ENCODE data around the gene SOD1. TPM values are rescaled to one million over a fixed set of nuclear protein-coding genes. Genes with fewer than 3 reads are reported as not detected.

The SOD1 gene
- total RNA-seq, 2 experiments from 2014 or later: 280 to 286 TPM

GRCh38 chr21:31696424-31696823, 36.9 kb downstream of the SOD1 start:
- POLR2A ChIA-PET: no interaction called here
- H3K27me3 Mint-ChIP-seq: no peaks in the 10 kb centered on the region
- intact Hi-C loops (cut with micrococcal nuclease): no loop called here

GRCh38 chr21:31698461-31698860, 39.0 kb downstream of the SOD1 start:
- no peaks in the 10 kb centered on the region for H3K9me3 Mint-ChIP-seq
- H3K27me3 Mint-ChIP-seq: no peaks in the 10 kb centered on the region

More at GRCh38 chr21:31696424-31696823, 36.9 kb downstream of the SOD1 start:
- DNase-seq: no peak
- peaks cover 7% of the 10 kb centered on the region for H3K4me1 Mint-ChIP-seq (ENCODE audit: low read depth)
- peak overlapping the region; percentile 28 for H3K27ac Mint-ChIP-seq
- H3K4me3 Mint-ChIP-seq: no peak overlapping the region
- H3K9me3 Mint-ChIP-seq: no peaks in the 10 kb centered on the region
- H3K36me3 Mint-ChIP-seq: peaks cover 42% of the 10 kb centered on the region
- CTCF ChIA-PET: no interaction called here

GRCh38 chr21:31700040-31700439, 40.5 kb downstream of the SOD1 start:
- intact Hi-C loops (cut with micrococcal nuclease): no loop called here
- no peaks in the 10 kb centered on the region for H3K9me3 Mint-ChIP-seq
- peaks cover 34% of the 10 kb centered on the region for H3K36me3 Mint-ChIP-seq
- peaks cover 9% of the 10 kb centered on the region for H3K4me1 Mint-ChIP-seq (ENCODE audit: low read depth)
- no peak for DNase-seq
- no peak overlapping the region for H3K27ac Mint-ChIP-seq
- POLR2A ChIA-PET: no interaction called here
- no peaks in the 10 kb centered on the region for H3K27me3 Mint-ChIP-seq
- H3K4me3 Mint-ChIP-seq: no peak overlapping the region
- CTCF ChIA-PET: no interaction called here

More at GRCh38 chr21:31698461-31698860, 39.0 kb downstream of the SOD1 start:
- Mint-ChIP-seq H3K4me1 (ENCODE audit: low read depth) (peaks cover 9% of the 10 kb centered on the region), H3K27ac (no peak overlapping the region), H3K4me3 (no peak overlapping the region), H3K36me3 (peaks cover 44% of the 10 kb centered on the region)
- no peak for DNase-seq
- intact Hi-C loops (cut with micrococcal nuclease): no loop called here
- ChIA-PET CTCF (no interaction called here), POLR2A (no interaction called here)

GRCh38 chr21:31706562-31706961, 47.1 kb downstream of the SOD1 start:
- Mint-ChIP-seq H3K4me3 (no peak overlapping the region), H3K27me3 (no peaks in the 10 kb centered on the region), H3K9me3 (no peaks in the 10 kb centered on the region), H3K4me1 (ENCODE audit: low read depth) (peaks cover 47% of the 10 kb centered on the region), H3K27ac (no peak overlapping the region), H3K36me3 (peaks cover 13% of the 10 kb centered on the region)
- no peak for DNase-seq
- intact Hi-C loops (cut with micrococcal nuclease): no loop called here
- CTCF ChIA-PET: no interaction called here
- POLR2A ChIA-PET: interaction anchor here (1.0 kb wide), 1 partner anchor 8 kb away, joined by 3 read pairs; no protein-coding TSS in a partner anchor

DNA sequence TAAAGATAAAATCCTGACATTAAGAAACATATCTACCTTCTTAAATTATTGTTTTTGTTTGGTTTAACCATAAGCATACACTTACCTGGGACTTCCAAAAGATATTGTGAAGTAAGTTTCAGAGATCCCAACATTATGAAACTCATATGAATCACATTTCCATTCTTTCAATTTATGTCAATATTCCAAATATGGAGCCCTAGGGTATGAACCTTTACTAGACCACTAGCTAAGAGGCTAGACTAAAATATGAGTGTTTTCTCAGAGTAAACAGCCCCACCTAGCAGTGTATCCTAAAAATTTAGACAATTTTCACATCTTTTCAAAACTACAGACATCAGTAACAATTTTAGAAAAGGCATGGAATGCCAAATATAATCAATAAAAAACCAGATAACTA, 48.0 kb downstream of the SOD1 start:
- Mint-ChIP-seq H3K9me3 (no peaks in the 10 kb centered on the region), H3K4me3 (no peak overlapping the region), H3K4me1 (ENCODE audit: low read depth) (peaks cover 50% of the 10 kb centered on the region), H3K36me3 (peaks cover 8% of the 10 kb centered on the region), H3K27ac (no peak overlapping the region), H3K27me3 (no peaks in the 10 kb centered on the region)
- POLR2A ChIA-PET: no interaction called here
- CTCF ChIA-PET: no interaction called here
- intact Hi-C loops (cut with micrococcal nuclease): no loop called here
- no peak for DNase-seq

GRCh38 chr21:31708541-31708940, 49.0 kb downstream of the SOD1 start:
- Mint-ChIP-seq H3K4me1 (ENCODE audit: low read depth) (peaks cover 60% of the 10 kb centered on the region), H3K9me3 (no peaks in the 10 kb centered on the region), H3K27me3 (no peaks in the 10 kb centered on the region), H3K36me3 (peaks cover 1% of the 10 kb centered on the region), H3K27ac (no peak overlapping the region), H3K4me3 (no peak overlapping the region)
- intact Hi-C loops (cut with micrococcal nuclease): no loop called here
- no peak for DNase-seq
- ChIA-PET CTCF (no interaction called here), POLR2A (no interaction called here)

DNA sequence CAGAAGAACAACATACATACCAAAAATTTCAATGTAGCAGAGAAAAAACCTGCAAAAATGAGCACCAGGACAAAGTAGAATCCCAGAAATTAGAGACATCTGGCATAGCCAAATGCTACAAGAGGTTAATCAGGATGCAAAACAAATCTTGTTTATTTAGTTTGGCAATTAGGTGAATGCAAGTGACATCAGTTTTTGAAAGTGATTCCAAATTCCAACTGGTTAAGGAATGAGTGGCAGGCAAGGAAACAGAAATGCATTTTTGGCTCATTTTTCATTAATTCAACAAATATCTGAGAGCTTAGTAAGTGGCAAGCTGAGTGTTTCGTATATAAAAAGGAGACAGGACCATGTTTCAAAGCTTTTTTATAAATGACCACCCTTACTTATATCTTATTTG, 51.1 kb downstream of the SOD1 start:
- Mint-ChIP-seq H3K4me1 (ENCODE audit: low read depth) (peaks cover 79% of the 10 kb centered on the region), H3K36me3 (peaks cover 1% of the 10 kb centered on the region), H3K4me3 (no peak overlapping the region), H3K9me3 (no peaks in the 10 kb centered on the region), H3K27me3 (no peaks in the 10 kb centered on the region), H3K27ac (no peak overlapping the region)
- intact Hi-C loops (cut with micrococcal nuclease): loop anchor here (5.0 kb wide), 2 partner anchors 358 to 528 kb away; no protein-coding TSS in a partner anchor
- CTCF ChIA-PET: interaction anchor here (1.3 kb wide), 1 partner anchor 75 kb away, joined by 4 read pairs; no protein-coding TSS in a partner anchor
- no peak for DNase-seq
- POLR2A ChIA-PET: no interaction called here

DNA sequence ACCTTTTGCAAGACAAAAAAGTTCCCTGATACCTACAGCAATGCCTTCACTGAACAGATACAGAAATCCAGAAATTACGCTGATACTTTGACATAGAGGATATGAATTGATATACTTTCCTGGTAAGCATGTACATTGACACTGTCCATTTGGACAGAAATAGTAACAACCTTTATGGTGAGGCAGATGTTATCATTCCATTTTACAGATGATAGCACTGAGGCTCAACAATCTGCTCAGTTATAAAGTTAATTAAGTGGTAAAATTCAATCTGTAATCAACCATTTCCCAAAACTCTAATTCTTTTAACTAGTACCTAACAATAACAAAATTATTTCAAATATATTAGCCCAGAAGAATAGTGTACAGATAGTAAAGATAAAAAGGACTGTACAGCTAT, 51.8 kb downstream of the SOD1 start:
- H3K4me3 Mint-ChIP-seq: no peak overlapping the region
- intact Hi-C loops (cut with micrococcal nuclease): loop anchor here (5.0 kb wide), 2 partner anchors 359 to 529 kb away; no protein-coding TSS in a partner anchor

DNA sequence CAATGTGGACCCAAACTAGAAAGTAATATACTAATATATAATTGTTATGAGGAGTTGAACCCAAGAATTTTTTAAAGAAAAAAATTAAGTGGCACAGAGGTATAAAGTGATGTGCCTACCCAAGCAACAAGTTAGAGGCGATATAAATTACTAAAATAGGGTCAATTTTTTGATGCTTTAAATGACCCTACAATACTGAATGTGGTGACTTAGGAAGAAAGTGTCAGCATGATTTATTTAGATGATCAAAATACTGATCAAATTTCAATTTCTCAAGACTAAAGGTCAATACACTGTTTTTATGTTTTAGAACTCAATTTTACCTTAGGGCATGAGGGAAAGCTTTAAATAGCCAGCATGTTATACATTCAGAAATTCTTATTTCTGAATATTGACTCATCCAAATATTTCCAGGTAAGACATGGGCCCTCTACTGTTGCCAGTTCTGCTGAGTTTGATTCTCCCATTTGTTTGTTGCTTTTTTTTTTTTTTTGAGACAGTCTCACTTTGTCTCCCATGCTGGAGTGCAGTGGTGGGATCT, 52.3 kb downstream of the SOD1 start:
- H3K36me3 Mint-ChIP-seq: no peaks in the 10 kb centered on the region
- ChIA-PET POLR2A (no interaction called here), CTCF (interaction anchor here (0.6 kb wide), 1 partner anchor 513 kb away, joined by 3 read pairs; no protein-coding TSS in a partner anchor)
- intact Hi-C loops (cut with micrococcal nuclease): loop anchor here (5.0 kb wide), 2 partner anchors 360 to 530 kb away; no protein-coding TSS in a partner anchor
- H3K27ac Mint-ChIP-seq: no peak overlapping the region
- H3K4me1 Mint-ChIP-seq (ENCODE audit: low read depth): peaks cover 85% of the 10 kb centered on the region
- DNase-seq: no peak
- H3K27me3 Mint-ChIP-seq: no peaks in the 10 kb centered on the region
- no peaks in the 10 kb centered on the region for H3K9me3 Mint-ChIP-seq
- H3K4me3 Mint-ChIP-seq: no peak overlapping the region

More for the DNA sequence above, 51.8 kb downstream of the SOD1 start:
- no peaks in the 10 kb centered on the region for H3K9me3 Mint-ChIP-seq
- no peak for DNase-seq
- POLR2A ChIA-PET: no interaction called here
- H3K4me1 Mint-ChIP-seq (ENCODE audit: low read depth): peaks cover 84% of the 10 kb centered on the region
- no peaks in the 10 kb centered on the region for H3K36me3 Mint-ChIP-seq
- H3K27ac Mint-ChIP-seq: no peak overlapping the region
- CTCF ChIA-PET: interaction anchor here (0.6 to 1.3 kb wide), 2 partner anchors 75 to 512 kb away, joined by 3 to 4 read pairs; no protein-coding TSS in a partner anchor
- no peaks in the 10 kb centered on the region for H3K27me3 Mint-ChIP-seq

GRCh38 chr21:31713115-31713514, 53.6 kb downstream of the SOD1 start:
- Mint-ChIP-seq H3K27ac (no peak overlapping the region), H3K36me3 (peaks cover under 1% of the 10 kb centered on the region), H3K9me3 (no peaks in the 10 kb centered on the region), H3K27me3 (no peaks in the 10 kb centered on the region), H3K4me1 (ENCODE audit: low read depth) (peaks cover 83% of the 10 kb centered on the region), H3K4me3 (no peak overlapping the region)
- ChIA-PET CTCF (no interaction called here), POLR2A (no interaction called here)
- no peak for DNase-seq
- intact Hi-C loops (cut with micrococcal nuclease): loop anchor here (5.0 kb wide), 2 partner anchors 361 to 531 kb away; no protein-coding TSS in a partner anchor

DNA sequence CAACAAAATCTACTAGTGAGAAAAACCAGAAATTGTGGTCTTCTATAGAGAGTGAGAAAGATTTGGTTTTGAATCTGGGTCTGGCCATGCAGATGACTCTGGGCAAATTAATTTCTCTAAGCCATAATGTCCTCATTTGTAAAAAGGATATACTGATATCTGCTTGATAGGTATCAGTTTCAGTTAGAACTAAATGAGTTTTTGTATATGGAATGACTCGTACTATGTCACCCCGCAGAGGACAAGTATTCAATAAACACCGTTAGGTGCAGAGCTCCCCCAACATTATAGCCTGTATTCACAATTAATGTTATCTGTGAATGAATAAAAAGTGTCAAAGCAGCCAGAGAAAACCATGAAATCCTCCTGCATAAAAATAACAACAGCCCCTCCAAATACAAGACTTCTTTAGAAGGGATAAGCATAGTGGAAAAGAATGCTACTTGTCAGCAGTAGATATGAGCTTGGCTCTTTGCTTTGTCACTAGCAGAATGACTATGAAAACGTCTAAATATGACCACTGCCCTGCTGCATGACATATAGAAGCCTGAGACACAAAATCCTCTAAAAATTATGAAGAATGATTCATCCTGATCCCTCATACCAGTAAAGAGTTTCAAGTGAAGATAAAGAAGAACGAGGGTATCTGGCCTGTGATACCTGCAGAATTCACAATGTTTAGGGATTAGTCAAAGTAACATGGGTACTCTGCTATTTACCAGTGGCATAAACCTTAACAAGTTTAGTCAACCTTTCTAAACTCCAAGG, 54.7 kb downstream of the SOD1 start:
- Mint-ChIP-seq H3K9me3 (no peaks in the 10 kb centered on the region), H3K4me3 (no peak overlapping the region), H3K27me3 (no peaks in the 10 kb centered on the region), H3K36me3 (peaks cover 5% of the 10 kb centered on the region), H3K4me1 (ENCODE audit: low read depth) (peaks cover 84% of the 10 kb centered on the region), H3K27ac (peak overlapping the region; percentile 71)
- intact Hi-C loops (cut with micrococcal nuclease): loop anchor here (1.0 to 5.0 kb wide), 5 partner anchors 11 to 532 kb away; no protein-coding TSS in a partner anchor
- ChIA-PET CTCF (no interaction called here), POLR2A (interaction anchor here (1.0 to 1.2 kb wide), 3 partner anchors 8 to 45 kb away, joined by 3 to 6 read pairs (median 4); no protein-coding TSS in a partner anchor)
- DNase-seq: no peak

DNA sequence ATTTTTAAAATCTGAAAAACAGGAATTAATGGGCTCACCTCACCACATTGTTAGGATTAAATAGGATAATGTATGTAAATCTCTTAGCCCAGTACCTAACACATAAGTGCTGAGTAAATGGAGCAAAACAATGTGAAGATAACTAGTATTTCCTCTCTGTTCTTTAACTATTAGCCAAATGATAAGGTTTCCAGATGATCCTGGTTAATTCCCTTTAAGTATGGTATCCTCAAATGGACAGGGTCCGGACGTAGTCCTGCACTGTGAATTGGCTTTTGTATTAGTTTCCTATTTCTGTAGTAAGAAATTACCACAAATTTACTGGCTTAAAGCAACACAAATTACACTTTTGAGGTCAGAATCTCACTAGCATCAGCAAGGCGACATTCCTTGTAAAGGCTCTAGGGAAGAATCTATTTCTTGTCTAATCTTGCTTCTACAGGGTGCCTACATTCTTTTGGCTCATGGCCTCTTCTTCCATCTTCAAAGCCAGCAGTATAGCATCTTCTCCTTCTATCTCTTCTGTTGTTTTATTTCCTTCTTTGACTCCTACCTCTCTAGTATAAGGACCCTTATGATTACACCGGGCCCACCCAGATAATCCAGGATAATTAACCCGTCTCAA, 55.4 kb downstream of the SOD1 start:
- H3K9me3 Mint-ChIP-seq: no peaks in the 10 kb centered on the region
- no peaks in the 10 kb centered on the region for H3K27me3 Mint-ChIP-seq
- intact Hi-C loops (cut with micrococcal nuclease): loop anchor here (1.0 to 5.0 kb wide), 5 partner anchors 10 to 533 kb away; no protein-coding TSS in a partner anchor
- H3K4me1 Mint-ChIP-seq (ENCODE audit: low read depth): peaks cover 81% of the 10 kb centered on the region
- POLR2A ChIA-PET: interaction anchor here (1.0 to 1.2 kb wide), 3 partner anchors 9 to 46 kb away, joined by 3 to 6 read pairs (median 4); no protein-coding TSS in a partner anchor
- H3K27ac Mint-ChIP-seq: no peak overlapping the region
- no peak for DNase-seq
- peaks cover 5% of the 10 kb centered on the region for H3K36me3 Mint-ChIP-seq
- no peak overlapping the region for H3K4me3 Mint-ChIP-seq
- CTCF ChIA-PET: no interaction called here

All from activated CD4-positive, alpha-beta memory T cell treated with anti-CD3 and anti-CD28 coated beads for 36 hours (primary cell).